Lower lobe of right lung (tissue), 2 donors: ENCODE data around the gene CADM2. TPM values are rescaled to one million over a fixed set of nuclear protein-coding genes. Genes with fewer than 3 reads are reported as not detected.

Experiments
- ATAC-seq, 2 donors: fragments of 200-7000 bp; cut with Tn5 transposase; one replicate each; pipeline ENCODE4 v1.9.1; 2020 to 2022; ENCODE audit warnings: mild to moderate bottlenecking in 2 of 2, moderate library complexity in 2 of 2
- DNase-seq: peaks from one replicate; pipeline ENCODE4 v3.0.0-alpha.2; 2020
- H3K27ac ChIP-seq: fragments of 200-600 bp; one replicate; pipeline ENCODE4 v1.8.0; 2022
- H3K27me3 ChIP-seq: fragments of 200-600 bp; one replicate; pipeline ENCODE4 v1.8.0; 2022; ENCODE audit warnings: low read depth
- H3K36me3 ChIP-seq: fragments of 200-600 bp; one replicate; pipeline ENCODE4 v1.8.0; 2022; ENCODE audit warnings: mild to moderate bottlenecking
- H3K4me1 ChIP-seq: fragments of 200-600 bp; one replicate; pipeline ENCODE4 v1.8.0; 2022
- H3K4me3 ChIP-seq: fragments of 200-600 bp; one replicate; pipeline ENCODE4 v1.8.0; 2022; ENCODE audit warnings: mild to moderate bottlenecking
- H3K9me3 ChIP-seq: fragments of 200-600 bp; one replicate; pipeline ENCODE4 v1.8.0; 2022
- intact Hi-C: fragments of 100-400 bp; cut with DNase I; formaldehyde crosslinking; loops from one replicate; pipeline ENCODE4 v1.11.0; 2022
- total RNA-seq: library from RNA; stranded (reverse); fragmentation: NEBNext Ultra II Directional; extraction: Animal tissue kit (Norgen Biotek cat#: 25700); gene quantifications from one replicate; pipeline ENCODE4 v1.2.1, GENCODE V29; 2021
- TF ChIP-seq, protein P1 (sequence below): fragments of 200-600 bp; IDR thresholded peaks from one replicate; pipeline ENCODE4 v1.8.0; 2022; ENCODE audit warnings: antibody characterized with exemption, mild to moderate bottlenecking
- donor health status: DM: no; HTN: yes; CAD: no; lungs with severe emphysema.

CADM2 gene
- total RNA-seq, 1 donor from 2014 or later: 0.83 TPM

DNA sequence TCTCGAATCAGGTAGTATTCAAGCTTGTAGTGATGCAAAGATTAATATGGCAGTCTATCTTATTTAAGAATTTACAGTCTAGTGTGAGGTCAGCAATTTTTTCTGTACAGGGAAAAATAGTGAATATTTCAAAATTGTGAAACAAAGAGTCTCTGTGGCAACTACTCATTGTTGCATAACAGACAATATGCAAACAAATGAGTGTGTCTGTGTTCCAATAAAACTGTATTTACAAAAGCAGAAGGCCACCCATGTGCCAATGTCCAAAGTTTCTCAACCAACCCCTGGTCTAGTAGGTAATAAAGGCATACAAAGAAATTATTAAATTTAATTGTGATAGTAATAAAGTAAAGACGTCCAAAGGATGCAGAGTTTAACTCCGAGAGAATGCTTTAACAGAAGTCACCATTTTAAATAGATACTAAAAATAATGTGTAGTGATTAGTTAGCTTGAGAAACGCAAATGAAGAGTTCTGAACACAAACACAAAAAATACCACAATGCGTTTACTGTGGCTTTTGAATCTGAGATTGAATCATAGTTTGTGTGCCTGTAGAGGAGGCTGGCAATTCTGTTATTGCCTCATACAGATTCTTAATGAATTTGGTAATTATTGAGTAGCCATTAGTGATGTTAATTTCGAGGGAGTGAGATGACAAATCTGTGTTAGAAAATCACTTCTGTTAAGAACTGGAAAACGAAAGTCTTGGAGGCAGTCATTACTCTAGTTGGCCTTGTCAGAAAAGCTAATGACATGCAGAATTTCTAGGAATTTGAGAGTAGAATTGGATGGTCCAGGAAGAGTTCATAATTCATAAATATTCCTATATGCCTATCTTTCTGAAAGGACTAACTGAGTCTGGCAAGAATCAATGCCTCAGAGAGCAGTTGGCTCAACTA is 48.7 kb downstream of the CADM2 start:
- peak in 1 of 2 donors; percentile 58 for ATAC-seq
- no peaks in the 10 kb centered on the region for H3K4me1 ChIP-seq
- no peaks in the 10 kb centered on the region for H3K36me3 ChIP-seq
- intact Hi-C loops: no loop called here
- no peaks in the 10 kb centered on the region for H3K9me3 ChIP-seq
- no peaks in the 10 kb centered on the region for H3K27me3 ChIP-seq
- H3K4me3 ChIP-seq: no peak overlapping the region
- no peak for DNase-seq
- TF ChIP-seq, protein P1, sequence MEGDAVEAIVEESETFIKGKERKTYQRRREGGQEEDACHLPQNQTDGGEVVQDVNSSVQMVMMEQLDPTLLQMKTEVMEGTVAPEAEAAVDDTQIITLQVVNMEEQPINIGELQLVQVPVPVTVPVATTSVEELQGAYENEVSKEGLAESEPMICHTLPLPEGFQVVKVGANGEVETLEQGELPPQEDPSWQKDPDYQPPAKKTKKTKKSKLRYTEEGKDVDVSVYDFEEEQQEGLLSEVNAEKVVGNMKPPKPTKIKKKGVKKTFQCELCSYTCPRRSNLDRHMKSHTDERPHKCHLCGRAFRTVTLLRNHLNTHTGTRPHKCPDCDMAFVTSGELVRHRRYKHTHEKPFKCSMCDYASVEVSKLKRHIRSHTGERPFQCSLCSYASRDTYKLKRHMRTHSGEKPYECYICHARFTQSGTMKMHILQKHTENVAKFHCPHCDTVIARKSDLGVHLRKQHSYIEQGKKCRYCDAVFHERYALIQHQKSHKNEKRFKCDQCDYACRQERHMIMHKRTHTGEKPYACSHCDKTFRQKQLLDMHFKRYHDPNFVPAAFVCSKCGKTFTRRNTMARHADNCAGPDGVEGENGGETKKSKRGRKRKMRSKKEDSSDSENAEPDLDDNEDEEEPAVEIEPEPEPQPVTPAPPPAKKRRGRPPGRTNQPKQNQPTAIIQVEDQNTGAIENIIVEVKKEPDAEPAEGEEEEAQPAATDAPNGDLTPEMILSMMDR: no peak
- H3K27ac ChIP-seq: no peak overlapping the region

DNA sequence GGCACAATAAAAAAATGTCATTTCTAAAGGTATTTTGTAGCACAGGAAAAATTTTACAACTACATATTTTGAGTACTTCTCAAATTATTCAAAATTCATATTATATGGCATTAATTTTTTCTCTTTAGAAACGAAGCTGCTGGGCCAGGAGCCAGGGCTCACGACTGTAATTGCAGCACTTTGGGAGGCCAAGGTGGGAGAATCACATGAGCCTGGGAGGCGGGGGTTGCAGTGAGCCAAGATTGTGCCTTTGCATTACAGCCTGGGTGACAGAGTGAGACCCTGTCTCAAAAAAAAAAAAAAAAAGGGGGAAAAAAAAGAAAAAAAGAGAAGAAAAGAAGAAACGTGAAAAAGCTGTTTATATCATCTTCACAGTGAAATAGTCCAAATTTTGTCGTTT is 62.0 kb downstream of the CADM2 start:
- ATAC-seq (no peak), DNase-seq (no peak)
- Histone ChIP-seq H3K27me3 (no peaks in the 10 kb centered on the region), H3K27ac (no peak overlapping the region), H3K4me1 (no peaks in the 10 kb centered on the region), H3K36me3 (no peaks in the 10 kb centered on the region), H3K9me3 (no peaks in the 10 kb centered on the region), H3K4me3 (no peak overlapping the region)
- intact Hi-C loops: no loop called here
- TF ChIP-seq, protein P1: no peak

- H3K27me3 ChIP-seq: no peaks in the 10 kb centered on the region
- DNase-seq (no peak), ATAC-seq (no peak)
- H3K4me1 ChIP-seq: no peaks in the 10 kb centered on the region
- intact Hi-C loops: no loop called here
- no peak overlapping the region for H3K4me3 ChIP-seq
- H3K36me3 ChIP-seq: no peaks in the 10 kb centered on the region
- H3K9me3 ChIP-seq: no peaks in the 10 kb centered on the region
- TF ChIP-seq, protein P1: no peak
- H3K27ac ChIP-seq: no peak overlapping the region
Measured at GRCh38 chr3:85030052-85030451, 71.3 kb downstream of the CADM2 start.

- TF ChIP-seq, protein P1: no peak
- no peak overlapping the region for H3K4me3 ChIP-seq
- H3K36me3 ChIP-seq: no peaks in the 10 kb centered on the region
- H3K27ac ChIP-seq: no peak overlapping the region
- DNase-seq (no peak), ATAC-seq (no peak)
- no peaks in the 10 kb centered on the region for H3K27me3 ChIP-seq
- H3K4me1 ChIP-seq: no peaks in the 10 kb centered on the region
- intact Hi-C loops: no loop called here
- H3K9me3 ChIP-seq: no peaks in the 10 kb centered on the region
Measured at GRCh38 chr3:85037203-85037602, 78.4 kb downstream of the CADM2 start.

- ATAC-seq: no peak
- intact Hi-C loops: no loop called here
- Histone ChIP-seq H3K9me3 (no peaks in the 10 kb centered on the region), H3K36me3 (no peaks in the 10 kb centered on the region), H3K27me3 (no peaks in the 10 kb centered on the region), H3K27ac (no peak overlapping the region), H3K4me1 (no peaks in the 10 kb centered on the region), H3K4me3 (no peak overlapping the region)
- TF ChIP-seq, protein P1: no peak
- no peak for DNase-seq
Measured at GRCh38 chr3:85041001-85041400, 82.2 kb downstream of the CADM2 start.
